CMK (cell line): ENCODE results near the gene FMNL2.

Experiments used
- DNase-seq: peaks from one replicate; pipeline ENCODE4 v3.0.0-alpha.2; 2010; ENCODE audit warnings: low read depth

Gene FMNL2

DNA sequence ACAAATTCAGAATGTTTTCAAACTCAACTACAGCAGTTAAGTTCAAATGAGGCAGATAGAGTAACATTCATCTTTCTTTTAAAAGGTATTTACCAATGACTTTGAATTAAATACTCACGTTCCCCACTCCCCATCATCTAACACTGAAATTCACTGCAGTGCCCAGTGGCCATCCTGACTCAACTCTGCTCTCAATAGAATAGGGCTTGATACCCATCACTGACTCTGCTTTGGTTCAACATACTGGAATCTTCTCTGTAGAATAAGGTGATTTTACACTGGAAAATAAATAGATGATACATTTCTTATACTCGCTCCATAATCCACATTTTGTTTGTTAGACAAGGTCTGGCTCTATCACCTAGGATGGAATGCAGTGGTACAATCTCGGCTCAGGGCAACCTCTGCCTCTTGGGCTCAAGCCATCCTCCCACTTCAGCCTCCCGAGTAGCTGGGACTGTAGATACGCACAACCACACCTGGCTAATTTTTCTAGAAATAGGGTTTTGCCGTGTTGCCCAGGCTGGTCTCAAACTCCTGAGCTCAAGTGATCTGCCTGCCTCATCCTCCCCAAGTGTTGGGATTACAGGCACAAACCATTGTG is 315.9 kb downstream of the FMNL2 start:
- no peak for DNase-seq

DNA sequence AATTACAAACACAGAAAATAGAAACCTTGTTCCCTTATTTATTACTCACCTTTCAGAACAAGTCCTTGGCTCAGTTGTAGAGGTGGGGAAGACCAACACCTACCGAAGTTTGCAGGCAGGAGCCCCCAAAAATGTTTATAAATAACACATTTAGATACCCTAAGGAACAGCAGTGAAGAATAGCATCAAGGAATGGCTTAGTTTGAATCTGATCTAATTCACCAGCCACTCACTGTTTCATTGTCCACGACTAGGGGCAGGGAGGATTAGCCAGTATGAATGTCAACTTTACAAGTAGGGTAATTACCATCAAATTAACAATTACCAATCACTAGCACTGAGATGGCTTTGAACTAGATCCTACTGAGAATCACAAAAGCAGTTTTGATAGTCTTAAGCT is 316.9 kb downstream of the FMNL2 start:
- no peak for DNase-seq

DNA sequence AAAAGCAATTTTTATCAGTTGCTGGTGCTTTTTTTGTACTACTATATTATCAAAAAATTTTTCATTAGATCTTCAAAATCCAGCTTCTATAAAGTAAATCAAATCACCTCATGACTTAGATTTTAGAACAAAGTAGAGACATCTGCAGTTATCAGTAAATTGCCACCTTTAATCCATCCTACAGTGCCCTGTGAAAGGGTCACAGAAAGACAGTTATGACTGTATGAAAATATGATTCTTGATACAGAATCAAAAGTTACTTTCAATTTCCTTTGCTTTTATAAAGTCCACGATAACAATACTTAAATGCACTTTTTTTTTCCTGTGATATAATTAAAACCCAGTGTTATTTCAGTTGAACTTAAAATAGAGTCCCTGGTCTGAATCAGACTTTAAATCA is 320.9 kb downstream of the FMNL2 start:
- no peak for DNase-seq

DNA sequence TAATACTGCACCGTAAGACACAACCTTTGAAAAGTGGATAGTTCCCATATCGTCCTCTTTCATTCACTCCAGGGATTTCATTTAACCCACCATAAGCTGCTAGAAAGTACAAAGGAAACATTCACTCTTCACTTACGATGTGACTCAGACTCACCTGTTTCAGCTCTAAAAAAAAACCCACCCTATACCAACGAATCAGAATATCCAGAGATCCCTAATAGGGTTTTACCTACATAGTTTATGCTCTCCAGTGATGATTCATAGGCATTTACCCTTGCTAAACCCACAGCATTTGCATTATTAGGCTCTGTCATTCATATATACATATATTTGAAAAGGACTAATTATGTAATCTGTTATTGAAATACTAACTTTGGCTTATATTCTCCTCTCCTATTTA is 322.1 kb downstream of the FMNL2 start:
- no peak for DNase-seq

DNA sequence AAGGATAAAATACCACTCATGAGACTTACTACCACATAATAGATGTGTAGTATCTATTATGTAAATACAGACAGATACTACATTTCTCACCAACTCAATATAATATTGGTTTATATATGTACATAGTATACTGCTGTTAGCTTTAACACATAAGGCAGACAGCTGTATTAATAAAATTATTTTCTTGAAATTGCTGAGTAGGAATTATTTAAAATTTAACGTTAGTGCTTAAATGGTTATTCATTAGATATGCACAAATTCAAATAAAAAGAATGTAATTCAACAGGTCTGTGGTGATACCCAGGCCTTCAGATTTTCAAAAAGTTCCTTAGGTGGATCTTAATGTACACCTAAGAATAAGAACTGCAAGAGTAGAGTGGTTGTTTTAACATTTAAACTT is 323.2 kb downstream of the FMNL2 start:
- no peak for DNase-seq

DNA sequence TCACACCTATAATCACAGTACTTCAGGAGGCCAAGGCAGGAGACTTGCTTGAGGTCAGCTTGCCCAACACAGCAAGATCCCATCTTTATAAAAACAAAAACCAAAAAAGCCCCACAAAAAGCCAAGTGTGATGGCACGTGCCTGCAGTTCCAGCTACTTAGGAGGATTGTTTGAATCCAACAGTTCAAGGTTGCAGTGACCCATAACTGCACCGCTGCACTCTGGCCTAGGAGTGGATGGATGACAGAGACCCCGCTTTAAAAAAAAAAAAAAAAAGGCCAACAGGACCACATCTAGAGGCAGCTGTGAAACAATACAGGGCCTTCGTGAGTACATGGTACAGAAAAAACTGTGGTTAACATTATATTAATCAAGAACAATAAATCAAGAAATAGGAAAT is 326.1 kb downstream of the FMNL2 start:
- no peak for DNase-seq

DNA sequence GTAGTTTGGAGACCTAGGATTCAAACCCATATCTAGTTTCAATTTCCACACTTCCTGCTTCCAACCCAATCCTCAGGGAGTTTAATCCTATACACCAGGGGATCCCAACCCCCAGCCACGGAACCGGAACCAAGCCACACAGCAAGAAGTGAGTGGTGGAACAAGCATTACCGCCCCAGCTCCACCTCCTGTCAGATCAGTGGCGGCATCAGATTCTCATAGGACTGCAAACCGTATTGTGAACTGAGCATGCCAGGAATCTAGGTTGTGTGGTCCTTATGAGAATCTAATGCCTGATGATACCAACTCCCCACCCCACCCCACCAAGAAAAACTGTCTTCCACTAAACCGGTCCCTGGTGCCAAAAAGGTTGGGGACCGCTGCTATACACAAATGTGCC is 329.8 kb downstream of the FMNL2 start:
- no peak for DNase-seq

DNA sequence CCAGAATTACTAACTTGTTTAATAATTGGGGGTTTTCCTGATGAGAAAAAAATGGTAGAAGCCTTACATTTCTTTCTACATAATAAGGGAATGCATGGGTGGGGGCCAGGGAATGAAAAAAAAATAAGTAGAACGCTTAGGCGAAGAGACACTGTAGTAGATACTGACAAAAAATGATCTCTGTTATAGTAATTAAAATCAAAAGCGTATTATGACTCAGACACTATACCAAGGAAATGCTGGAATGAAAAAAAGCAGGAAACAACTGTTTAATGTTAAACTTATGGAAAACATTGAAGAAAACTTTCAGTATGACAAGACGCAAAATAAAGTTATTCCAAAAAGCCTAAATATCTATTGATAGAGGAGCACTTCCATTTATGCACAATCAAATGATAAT is 339.4 kb downstream of the FMNL2 start:
- DNase-seq = no peak

DNA sequence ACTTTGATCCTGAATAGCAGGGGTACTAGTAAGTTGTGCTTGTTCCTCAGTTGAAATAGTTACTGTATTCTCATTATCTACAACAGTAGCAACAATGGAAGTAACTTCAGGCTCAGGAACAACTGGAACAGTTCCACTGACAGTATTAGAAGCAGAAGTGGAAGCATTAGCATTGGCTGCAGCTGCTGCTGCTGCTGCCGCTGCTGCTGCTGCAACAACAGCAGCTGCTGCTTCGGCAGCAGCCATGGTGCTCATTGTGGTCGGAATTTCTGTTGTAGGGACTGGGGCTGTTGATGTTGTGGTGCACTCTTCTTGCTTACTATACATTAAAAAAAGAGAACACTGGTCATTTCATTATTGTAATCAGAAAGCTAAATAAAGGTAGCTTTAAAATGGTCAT is 341.5 kb downstream of the FMNL2 start:
- DNase-seq = no peak

DNA sequence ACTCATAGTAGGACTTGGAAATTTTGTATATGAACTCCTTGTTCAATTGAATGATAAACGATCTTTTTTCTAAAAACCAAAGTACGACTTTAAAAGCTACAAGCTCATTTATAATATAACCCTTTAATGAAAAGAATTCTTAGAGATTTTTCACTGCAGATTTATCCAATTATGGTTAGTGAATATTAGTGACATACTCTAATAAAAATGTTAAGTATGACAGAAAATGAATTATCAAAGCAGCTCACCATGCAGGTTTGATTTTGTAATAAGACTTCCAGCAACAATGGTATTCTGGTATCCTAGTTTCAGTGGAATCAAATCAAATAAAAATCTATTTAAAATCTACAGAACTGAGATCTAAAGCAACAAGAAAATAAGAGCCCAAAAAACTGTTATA is 343.8 kb downstream of the FMNL2 start:
- DNase-seq = no peak

DNA sequence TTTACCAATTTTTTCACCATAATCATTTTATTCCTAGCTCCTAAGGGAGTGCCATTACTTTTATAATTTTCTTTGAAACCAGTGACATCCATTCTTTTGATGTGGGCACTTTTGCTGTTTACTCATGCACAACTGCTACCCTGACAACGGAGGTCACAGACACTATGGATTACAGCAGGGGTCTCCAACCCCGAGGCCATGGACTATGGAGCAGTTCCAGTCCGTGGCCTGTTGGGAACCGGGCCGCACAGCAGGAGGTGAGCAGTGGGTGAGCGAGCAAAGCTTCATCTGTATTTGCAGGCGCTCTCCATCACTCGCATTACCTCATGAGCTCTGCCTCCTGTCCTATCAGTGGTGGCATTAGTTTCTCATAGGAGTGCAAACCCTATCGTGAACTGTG is 347.7 kb downstream of the FMNL2 start:
- no peak for DNase-seq

DNA sequence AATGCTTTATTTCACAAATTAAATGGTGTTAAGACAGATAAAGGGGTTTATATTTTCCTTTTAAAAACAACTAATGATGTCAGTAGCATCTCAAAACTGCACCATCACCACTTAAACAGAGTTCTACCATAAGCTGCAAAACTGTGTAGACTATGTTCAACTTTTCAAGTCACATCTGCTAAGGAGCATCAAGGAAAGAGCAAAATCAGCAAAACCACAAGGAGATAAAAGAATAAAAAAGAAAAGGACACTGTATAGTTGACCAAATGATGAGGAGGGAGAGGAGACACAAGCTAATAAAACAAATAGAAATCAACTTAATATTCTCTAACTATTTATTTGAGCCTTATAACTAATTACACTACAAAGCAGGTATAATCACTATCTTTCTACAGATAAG is 348.4 kb downstream of the FMNL2 start:
- DNase-seq = no peak

DNA sequence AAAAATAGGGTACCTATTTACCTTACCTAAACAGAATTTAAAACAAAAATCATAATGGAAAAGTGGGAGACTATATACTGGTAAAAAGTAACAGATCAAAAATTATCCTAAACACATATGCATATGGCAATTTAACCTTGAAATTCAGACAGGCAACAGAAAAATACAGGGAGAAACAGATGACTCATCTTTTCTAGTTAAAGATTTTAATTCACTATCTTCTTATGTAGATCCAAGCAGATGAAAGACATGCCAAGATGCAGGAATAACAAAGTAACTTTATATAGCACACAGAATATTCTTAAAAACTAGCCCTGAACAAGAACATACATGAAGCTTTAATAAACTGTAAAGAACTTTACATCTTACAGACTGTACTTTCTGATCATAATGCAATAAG is 351.3 kb downstream of the FMNL2 start:
- no peak for DNase-seq

DNA sequence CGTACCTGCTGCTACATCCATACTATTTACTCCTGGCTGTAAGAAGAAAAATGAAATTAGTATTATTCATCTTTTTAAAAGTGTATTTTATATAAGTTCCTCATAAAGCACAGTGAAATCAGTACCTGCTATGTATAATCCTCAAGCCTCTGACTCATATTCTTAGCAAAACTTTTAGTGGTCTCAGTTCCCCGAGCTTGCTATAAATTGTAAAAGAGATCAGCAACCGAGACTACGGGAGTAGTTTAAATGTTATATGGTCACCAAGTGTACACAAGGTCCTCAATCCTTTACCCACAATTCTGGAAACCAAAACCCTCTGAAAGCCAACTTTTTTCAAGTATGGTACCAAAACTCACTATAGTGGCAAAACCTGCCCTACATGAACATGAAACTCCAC is 358.1 kb downstream of the FMNL2 start:
- no peak for DNase-seq

DNA sequence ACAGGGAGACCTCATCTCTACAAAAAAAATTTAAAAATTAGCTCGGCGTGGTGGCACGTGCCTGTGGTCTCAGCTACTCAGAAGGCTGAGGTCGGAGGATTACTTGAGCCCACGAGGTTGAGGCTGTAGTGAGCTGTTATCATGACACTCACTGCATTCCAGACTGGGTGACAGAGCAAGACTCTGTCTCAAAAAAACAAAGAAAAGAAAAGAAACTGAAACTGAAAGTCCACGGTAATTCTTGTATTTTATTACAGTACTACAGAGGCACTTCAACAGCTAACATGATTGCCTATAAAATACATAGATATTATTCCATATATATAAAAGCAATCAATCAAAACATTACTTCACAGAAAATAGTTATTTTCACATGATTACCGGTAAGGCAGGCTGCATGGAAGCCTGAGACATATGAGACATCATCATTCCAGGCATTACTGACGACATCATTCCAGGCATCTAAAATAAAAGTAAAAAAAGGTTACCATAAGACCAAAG is 359.2 kb downstream of the FMNL2 start:
- no peak for DNase-seq

DNA sequence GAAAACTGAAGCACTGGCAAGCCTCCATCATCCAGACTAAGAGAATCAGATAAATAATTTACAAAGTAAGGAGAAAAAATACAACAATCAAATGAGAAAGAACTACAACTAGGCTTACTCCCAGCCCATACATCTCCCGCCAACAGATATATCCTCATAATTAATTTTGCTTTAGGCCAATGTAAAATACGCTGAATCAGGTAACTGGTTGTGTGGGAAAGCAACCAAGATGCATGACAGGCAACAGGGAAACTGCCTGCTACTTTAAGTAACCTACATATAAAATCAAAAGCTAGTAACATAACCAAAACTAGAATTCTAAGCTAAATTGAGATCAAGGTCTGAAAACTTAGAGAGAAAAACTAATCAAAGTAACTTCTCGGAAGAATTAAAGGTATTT is 360.8 kb downstream of the FMNL2 start:
- DNase-seq = no peak

DNA sequence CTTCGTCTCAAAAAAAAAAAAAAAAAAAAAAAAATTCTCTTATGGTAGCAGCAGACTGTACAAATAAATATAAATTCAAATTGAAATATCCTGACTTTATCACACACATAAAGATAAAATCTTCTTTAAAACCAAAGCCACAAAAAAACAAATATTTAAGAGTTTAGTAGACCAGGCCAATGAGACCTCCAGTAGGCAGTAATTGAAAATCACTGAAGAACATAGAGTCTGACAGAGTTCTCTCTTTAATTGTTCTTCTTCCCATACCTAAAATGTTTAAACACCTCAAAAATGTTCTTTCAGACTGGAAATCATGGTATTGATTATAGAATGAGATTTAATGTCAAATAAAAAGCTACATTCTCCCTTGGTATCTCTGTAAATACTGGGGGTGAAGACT is 361.5 kb downstream of the FMNL2 start:
- DNase-seq = no peak
